Measurements from ENCODE around the gene ADAMTS9.
A peak's percentile ranks its signal among the peaks of the same experiment; 100 is the strongest.

Gene ADAMTS9

GRCh38 chr3:64539451-64540196, 148.2 kb downstream of the ADAMTS9 start:
- TF ChIP-seq EP300 (IDR thresholded peaks at IDR 0.05; ENCODE audit: borderline replicate concordance) (no peak), YY1 (IDR thresholded peaks at IDR 0.05; ENCODE audit: low read depth) (no peak), TAF1 (IDR thresholded peaks at IDR 0.05; ENCODE audit: low read depth) (no peak), CEBPB (IDR thresholded peaks at IDR 0.05) (no peak), RAD21 (IDR thresholded peaks at IDR 0.05; ENCODE audit: low read depth) (no peak), EGR1 (IDR thresholded peaks at IDR 0.05) (no peak), TCF12 (IDR thresholded peaks at IDR 0.05; ENCODE audit: low read depth) (no peak), CREB1 (IDR thresholded peaks at IDR 0.05; ENCODE audit: low read depth) (no peak), REST (IDR thresholded peaks at IDR 0.05; ENCODE audit: low read depth) (no peak), TEAD4 (IDR thresholded peaks at IDR 0.05) (no peak), NFIC (IDR thresholded peaks at IDR 0.05) (no peak), FOXM1 (IDR thresholded peaks at IDR 0.05; ENCODE audit: borderline replicate concordance, low read depth) (no peak), ZBTB7A (IDR thresholded peaks at IDR 0.05; ENCODE audit: low read depth) (no peak)
- TF ChIP-seq, protein P1, sequence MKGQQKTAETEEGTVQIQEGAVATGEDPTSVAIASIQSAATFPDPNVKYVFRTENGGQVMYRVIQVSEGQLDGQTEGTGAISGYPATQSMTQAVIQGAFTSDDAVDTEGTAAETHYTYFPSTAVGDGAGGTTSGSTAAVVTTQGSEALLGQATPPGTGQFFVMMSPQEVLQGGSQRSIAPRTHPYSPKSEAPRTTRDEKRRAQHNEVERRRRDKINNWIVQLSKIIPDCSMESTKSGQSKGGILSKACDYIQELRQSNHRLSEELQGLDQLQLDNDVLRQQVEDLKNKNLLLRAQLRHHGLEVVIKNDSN (IDR thresholded peaks at IDR 0.05), result no peak
- TF ChIP-seq, protein P2, sequence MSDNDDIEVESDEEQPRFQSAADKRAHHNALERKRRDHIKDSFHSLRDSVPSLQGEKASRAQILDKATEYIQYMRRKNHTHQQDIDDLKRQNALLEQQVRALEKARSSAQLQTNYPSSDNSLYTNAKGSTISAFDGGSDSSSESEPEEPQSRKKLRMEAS (IDR thresholded peaks at IDR 0.05), result no peak

- TF ChIP-seq CREB1 (IDR thresholded peaks at IDR 0.05; ENCODE audit: low read depth), result no peak
- TF ChIP-seq TEAD4 (IDR thresholded peaks at IDR 0.05), result no peak
- TF ChIP-seq CEBPB (IDR thresholded peaks at IDR 0.05), result no peak
- no peak for TF ChIP-seq NFIC (IDR thresholded peaks at IDR 0.05)
- TF ChIP-seq EP300 (IDR thresholded peaks at IDR 0.05; ENCODE audit: borderline replicate concordance), result no peak
- no peak for TF ChIP-seq YY1 (IDR thresholded peaks at IDR 0.05; ENCODE audit: low read depth)
- TF ChIP-seq ZBTB7A (IDR thresholded peaks at IDR 0.05; ENCODE audit: low read depth), result no peak
- TF ChIP-seq RAD21 (IDR thresholded peaks at IDR 0.05; ENCODE audit: low read depth), result no peak
- no peak for TF ChIP-seq EGR1 (IDR thresholded peaks at IDR 0.05)
- TF ChIP-seq, protein P1 (IDR thresholded peaks at IDR 0.05), result no peak
- TF ChIP-seq, protein P2 (IDR thresholded peaks at IDR 0.05), result no peak
These were observed 151.6 kb downstream of the ADAMTS9 start for GRCh38 chr3:64536166-64536565.

DNA sequence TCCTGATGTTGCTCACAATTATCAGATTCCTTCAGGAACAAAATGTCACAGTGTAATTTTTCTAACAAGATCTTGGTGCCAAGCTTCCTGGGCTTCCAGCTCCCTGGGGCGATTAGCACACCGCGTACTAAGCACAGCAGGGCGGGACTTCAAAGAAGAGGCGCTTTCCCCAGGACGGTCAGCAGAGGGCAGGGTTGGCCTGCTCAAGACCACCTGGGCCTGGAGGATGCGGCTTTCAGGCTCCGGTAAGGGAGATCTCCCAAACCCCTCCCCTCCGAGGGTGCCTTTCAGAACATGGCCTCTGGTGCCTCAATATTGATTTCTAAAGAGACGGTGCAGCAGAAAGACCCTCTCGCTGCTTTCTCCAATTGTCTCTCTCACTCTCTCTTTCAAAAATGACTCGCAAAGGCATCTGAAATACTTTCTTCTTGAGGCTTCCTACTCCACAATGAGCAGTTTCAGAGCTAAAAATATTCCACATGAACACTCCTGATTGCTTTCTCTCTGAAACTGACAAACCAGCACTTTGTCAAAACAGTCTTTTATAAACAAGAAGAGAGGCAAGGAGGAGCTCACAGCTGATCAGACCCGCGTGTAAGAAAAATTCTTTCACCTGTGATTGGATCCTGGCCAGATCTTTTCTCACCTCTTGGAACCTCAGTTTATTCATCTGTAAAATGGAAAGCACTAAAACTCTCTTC, 154.0 kb downstream of the ADAMTS9 start:
- TF ChIP-seq EGR1 (IDR thresholded peaks at IDR 0.05), result no peak
- TF ChIP-seq RAD21 (IDR thresholded peaks at IDR 0.05; ENCODE audit: low read depth), result peak; percentile 93
- no peak for TF ChIP-seq TCF12 (IDR thresholded peaks at IDR 0.05; ENCODE audit: low read depth)
- TF ChIP-seq ZBTB7A (IDR thresholded peaks at IDR 0.05; ENCODE audit: low read depth), result no peak

- TF ChIP-seq RAD21 (IDR thresholded peaks at IDR 0.05; ENCODE audit: low read depth) (peak; percentile 66), TAF1 (IDR thresholded peaks at IDR 0.05; ENCODE audit: low read depth) (no peak), TEAD4 (IDR thresholded peaks at IDR 0.05) (peak; percentile 53; the same call in 1 of the 2 replicates), FOXM1 (IDR thresholded peaks at IDR 0.05; ENCODE audit: borderline replicate concordance, low read depth) (no peak)
These were observed 157.3 kb downstream of the ADAMTS9 start for GRCh38 chr3:64530434-64531049.

- TF ChIP-seq CEBPB (IDR thresholded peaks at IDR 0.05) (no peak), ZBTB7A (IDR thresholded peaks at IDR 0.05; ENCODE audit: low read depth) (no peak)
These were observed 164.5 kb downstream of the ADAMTS9 start for GRCh38 chr3:64523324-64523723.

DNA sequence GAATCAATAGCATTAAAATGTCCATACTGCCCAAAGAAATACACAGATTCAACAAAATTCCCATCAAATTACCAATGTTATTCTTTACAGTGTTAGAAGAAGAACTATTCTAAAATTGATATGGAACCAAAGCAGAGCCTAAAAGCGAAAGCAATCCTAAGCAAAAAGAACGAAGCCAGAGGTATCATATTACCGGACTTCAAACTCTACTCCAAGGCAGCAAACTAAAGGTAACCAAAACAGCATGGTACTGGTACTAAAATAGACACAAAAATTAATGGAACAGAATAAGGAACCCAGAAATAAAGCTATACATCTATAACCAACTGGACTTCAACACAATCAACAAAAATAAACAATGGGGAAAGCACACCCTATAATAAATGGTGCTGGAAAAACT, 167.5 kb downstream of the ADAMTS9 start:
- no peak for TF ChIP-seq TCF12 (IDR thresholded peaks at IDR 0.05; ENCODE audit: low read depth)
- TF ChIP-seq CREB1 (IDR thresholded peaks at IDR 0.05; ENCODE audit: low read depth), result no peak
- no peak for TF ChIP-seq EP300 (IDR thresholded peaks at IDR 0.05; ENCODE audit: borderline replicate concordance)
- TF ChIP-seq, protein P1 (IDR thresholded peaks at IDR 0.05), result no peak
- TF ChIP-seq EGR1 (IDR thresholded peaks at IDR 0.05), result no peak
- TF ChIP-seq NFIC (IDR thresholded peaks at IDR 0.05), result no peak
- TF ChIP-seq ZBTB7A (IDR thresholded peaks at IDR 0.05; ENCODE audit: low read depth), result no peak
- no peak for TF ChIP-seq RAD21 (IDR thresholded peaks at IDR 0.05; ENCODE audit: low read depth)
- TF ChIP-seq REST (IDR thresholded peaks at IDR 0.05; ENCODE audit: low read depth), result no peak

Data from Ishikawa (cell line).